Medulla oblongata (tissue), 1 donor: ENCODE data around the gene PLSCR2.
"Not testable (repeated sequence)": the region's sequence is repeated elsewhere in the genome, so short reads cannot be mapped to it uniquely, and the experiment has no call there.

Source experiments
- DNase-seq: peaks from one replicate; pipeline ENCODE4 v3.0.0-alpha.2; 2015; ENCODE audit errors: extremely low spot score

PLSCR2 gene

DNA sequence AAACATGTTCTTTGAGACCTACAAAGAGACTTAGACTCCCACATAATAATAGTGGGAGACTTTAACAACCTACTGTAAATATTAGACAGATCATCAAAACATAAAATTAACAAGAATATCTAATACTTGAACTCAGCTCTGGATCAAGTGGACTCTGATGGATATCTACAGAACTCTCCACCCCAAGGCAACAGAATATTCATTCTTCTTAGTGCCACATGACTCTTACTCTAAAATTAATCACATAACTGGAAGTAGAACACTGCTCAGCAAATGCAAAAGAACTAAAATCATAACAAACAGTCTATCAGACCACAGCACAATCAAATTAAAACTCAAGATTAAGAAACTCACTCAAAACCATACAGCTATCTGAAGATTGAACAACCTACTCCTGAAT lies 15.9 kb upstream of the PLSCR2 start:
- no peak for DNase-seq

DNA sequence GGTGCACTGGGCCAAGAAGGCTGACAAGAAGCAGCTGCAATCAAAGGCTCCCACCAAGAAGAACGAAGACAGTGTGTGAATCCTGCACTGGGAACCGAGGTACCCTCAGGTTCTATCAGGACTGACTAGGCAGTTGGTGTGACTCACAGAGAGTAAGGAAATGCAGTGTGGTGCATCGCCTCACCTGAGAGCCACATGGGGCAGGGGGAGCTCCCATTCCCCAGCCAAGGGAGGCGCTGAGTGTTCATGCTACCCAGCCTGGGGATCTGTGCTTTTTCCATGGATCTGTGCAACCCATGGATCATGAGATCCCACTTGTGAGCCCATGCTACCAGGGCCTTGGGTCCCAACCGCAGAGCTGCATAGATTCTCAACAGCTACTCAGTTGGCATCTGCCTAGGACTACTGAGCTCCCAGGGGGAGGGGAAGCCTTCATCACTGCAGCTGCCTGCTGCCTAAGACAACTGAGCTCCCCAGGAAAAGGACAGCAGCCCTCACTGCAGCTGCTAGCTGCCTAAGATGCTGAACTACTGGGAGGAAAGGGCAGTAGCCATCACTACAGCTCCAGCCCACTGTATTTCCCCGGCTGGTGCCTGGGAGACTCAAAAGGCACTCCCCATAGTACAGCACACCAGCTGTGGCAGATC lies 6.9 kb upstream of the PLSCR2 start:
- no peak for DNase-seq

DNA sequence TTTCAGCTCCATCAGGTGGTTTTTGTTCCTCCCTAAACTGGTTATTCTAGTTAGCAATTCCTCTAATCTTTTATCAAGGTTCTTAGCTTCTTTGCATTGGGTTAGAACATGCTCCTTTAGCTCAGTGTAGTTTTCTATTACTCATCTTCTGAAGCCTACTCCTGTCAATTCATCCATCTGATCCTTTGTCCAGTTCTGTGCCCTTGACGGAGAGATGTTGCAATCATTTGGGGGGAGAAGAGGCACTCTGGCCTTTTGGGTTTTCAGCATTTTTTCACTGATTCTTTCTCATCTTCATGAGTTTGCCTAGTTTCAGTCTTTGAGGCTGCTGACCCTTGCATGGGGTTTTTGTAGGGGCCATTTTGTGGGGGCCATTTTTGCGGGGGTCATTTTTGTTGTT lies 5.6 kb upstream of the PLSCR2 start:
- not testable (repeated sequence) for DNase-seq

DNA sequence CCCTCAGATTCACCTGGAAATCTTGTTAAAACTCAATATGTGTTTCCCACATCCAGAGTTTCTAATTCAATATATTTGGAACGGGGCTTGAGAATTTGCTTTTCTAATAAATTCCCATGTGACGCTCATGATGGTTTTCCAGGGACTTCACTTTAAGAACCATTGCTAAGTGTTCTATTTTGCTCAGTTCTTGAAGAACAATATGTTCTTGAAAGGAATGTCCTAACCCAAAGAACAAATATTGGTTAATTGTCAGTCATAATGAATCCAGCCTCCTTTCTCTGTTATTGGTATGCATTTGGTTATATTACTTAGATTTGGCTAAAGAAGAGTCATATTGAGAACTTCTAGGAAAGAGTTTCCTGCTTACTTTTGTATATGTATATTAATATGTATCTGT lies 4.4 kb upstream of the PLSCR2 start:
- DNase-seq: no peak

DNA sequence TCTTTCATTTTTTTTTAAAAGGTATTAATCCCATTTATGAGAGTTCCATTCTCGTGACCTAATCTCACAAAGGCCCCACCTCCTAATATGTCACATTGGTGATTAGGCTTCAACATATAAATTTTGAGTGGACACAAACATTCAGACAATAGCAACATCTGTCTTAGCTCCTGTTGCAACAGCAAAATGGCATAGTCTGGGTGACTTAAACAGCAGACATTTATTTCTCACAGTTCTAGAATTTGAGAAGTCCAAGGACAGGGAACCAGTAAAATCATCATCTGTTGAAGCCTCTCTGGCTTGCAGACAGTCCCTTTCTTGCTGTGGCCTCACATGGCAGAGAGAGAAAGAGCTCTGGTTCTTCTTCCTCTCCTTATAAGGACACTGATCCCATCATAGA lies 3.2 kb upstream of the PLSCR2 start:
- DNase-seq: no peak

DNA sequence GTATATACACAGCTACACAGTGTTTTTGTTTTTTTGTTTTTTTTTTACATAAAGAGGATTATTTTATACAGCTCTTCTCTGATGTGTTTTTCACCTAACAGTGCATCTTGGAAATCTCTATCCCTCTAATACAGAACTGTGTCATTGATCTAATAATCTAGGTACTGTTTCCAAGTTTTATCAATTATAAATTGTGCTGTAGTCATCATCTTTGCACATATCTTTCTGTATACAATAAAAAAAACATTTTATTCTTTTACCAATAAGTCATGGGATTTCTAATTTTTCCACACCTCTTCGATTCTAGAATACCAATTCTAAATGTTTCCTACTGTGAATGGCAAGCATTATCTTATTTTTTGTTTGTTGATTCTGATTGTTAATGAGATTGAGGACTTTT lies 1.7 kb upstream of the PLSCR2 start:
- no peak for DNase-seq

DNA sequence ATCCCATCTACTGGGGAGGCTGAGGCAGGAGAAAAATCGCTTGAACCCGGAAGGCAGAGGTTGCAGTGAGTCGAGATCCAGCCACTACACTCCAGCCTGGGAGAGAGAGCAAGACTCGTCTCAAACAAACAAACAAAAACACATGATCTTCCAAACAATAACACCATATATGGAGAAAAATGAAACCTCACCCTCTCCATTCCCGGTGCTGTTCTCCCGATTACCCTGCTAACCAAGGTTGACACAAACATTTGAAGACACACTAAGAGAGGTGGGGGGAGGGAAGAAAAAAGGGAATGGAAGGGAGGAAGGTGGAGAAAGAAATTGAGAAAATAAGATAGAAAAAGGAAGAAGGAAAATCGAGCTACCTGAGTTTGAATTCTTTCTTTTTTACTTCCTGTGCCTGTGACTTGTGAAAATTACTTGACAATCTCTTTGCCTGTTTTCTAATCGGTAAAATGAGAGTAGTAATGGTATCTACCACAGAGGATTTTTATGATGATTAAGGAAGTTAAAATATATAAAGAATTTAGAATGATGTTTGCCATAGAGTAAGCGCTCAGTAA lies 1.1 kb upstream of the PLSCR2 start:
- DNase-seq: no peak

DNA sequence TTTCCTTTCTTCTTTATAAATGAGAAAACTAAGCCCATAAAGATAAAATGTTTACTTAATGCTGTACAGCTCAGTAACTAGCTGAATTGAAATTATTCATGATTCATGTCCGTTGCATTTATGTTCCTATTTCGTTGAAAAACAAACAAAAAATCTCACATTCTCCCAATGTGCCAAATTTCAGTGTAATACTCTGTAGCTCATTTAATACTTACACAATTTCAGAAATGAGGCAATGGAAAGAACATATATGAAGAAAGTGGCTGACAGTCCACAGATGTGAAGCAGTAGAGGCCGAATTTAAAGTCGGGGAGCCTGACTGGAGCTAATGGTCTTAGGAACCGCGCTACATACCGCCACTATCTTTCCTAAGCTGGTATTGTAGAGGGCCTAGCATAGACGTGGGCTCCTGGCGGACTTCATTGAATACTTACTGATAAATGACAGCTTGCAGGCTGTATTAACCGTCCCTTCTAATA lies 651 bp downstream of the PLSCR2 start:
- no peak for DNase-seq

DNA sequence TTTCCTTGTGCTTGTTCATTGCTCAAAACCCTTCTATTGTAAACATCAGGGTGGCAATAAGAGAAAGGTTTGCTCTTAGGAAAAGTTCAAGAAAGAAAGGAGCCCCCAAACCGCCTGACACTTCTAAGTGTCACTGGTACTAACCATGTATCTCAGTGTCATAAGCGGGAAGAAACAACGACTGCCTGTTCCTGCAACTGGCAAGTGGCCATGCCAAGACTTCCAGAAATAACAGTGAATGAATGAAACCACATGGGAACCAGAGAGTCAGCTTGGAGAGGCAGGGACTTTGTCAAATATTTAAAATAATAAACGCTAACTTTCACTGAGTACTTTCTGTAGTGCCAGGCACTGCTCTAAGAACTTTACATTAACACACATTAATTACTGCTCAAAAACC lies 1.1 kb downstream of the PLSCR2 start:
- peak; percentile 49 for DNase-seq

DNA sequence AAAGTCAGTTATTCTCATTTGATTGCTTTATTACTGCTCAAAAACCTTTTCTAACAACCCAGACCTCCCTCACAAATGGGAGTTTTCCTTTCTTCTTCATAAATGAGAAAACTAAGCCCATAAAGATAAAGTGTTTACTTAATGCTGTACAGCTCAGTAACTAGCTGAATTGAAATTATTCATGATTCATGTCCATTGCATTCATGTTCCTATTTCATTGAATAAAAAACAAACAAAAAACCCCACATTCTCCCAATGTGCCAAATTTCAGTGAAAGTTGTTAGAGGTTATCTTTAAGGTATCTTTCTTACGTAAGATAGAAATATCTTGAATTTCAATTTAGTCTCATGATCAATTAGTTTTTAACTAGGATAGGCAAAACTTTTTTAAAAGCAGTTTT lies 2.8 kb downstream of the PLSCR2 start:
- DNase-seq: no peak

DNA sequence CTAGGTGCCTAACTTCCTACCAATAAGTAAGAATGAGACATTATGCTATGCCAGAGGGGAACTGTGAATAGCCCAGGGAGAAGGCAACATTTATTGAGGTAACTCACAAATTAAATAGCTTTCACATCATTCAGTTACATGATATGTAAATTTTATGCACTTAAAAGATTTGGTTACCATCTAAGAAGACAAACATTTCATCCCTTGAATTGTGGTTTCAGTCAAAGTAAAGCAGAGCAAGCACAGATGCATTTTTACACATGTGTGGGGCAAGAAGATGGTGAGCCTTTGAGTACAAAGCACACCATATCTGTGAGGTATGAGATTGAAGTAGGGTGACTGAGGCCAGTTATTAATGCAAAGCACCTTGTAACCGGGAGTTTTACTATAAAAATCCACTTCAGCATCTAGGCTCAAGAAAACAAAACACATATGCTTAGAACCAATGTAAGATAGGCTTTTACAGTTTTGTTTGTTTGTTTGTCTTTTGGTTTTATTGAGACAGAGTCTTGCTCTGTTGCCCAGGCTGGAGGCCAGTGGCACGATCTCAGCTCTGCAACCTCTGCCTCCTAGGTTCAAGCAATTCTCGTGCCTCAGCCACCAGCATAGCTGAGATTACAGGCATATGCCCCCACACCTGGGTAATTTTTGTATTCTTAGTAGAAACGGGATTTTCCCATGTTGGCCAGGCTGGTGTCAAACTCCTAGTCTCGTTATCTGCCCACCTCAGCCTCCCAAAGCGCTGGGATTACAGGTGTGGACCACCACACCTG lies 3.5 kb downstream of the PLSCR2 start:
- no peak for DNase-seq

DNA sequence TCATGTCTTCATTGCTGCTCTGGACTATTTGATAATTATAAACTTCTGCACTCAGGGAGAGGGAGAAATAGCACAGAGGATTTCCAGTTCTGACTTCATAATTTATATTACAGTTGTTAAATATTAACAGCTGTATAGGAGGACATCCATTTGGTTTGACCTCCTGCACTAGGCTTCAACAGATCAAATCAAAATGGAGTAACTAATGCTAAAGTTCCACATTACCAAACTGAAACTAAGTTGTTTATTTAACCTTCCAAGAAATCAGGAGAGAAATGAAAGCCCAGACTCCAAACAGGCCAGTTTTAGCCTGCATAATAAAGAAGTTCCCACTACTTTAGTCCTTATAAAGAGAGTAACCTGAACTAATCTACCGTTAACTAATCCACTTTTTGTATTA lies 4.6 kb downstream of the PLSCR2 start:
- no peak for DNase-seq

DNA sequence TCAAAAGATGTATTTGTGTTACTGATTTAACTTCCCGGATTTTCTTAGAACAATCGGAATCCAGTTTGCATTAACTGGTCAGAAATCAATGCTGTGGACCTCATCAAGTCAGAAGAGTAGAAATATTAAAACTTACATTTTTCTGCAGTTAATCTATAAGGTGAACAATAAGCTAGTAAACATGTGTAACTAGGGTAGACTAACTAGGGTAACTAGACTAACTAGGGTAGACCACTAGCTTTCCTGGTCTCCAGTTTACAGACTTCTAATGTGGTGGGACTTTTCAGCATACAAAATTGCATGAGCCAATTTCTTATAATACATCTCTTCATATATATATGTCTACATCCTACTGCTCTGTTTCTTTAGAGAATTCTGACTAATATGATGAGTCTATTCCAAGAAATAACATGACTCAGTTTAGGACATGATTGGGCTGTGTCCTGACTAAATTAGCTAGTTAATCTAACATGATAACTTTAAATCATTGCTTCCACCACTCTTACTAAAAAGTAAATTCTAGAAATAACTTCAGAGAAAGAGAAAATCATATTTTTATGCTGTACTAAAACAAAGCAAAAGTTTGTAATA lies 5.3 kb downstream of the PLSCR2 start:
- DNase-seq: no peak

DNA sequence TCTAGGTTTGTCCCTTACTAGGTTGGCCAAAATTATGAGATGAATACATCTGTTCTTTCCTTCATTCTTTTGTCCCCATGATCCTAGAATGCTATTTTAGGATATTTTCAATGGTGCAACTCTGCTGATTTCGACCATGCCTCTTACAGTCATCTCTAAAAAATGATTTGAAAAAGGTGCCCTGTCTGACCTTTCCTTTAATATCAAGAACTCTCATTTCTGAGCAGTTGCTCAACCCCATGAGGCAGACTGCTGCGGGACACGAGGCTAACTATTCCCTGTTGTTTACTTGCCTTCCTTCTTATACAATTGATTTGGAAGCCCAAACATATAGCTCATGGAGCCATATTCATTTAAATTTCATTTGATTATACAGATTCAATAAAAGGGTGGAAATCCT lies 14.6 kb downstream of the PLSCR2 start:
- no peak for DNase-seq

DNA sequence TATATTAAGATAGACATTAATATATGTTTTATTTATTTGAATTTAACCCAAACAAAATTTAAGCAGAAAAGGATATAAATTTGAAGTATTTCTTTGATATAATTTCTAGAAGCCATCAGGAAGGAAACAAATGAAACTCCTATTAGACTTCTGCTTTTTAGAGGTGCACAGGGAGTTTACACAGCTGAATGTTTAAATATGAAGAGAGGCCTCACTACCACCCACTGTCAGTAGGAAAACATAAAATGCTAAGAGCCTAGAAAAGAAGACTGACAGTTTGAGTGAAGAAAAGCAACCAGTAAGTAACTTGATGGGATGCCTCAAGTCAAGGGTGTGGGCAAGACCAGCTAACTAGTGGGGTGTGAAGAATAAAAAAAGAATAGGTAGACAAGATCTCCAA lies 19.7 kb downstream of the PLSCR2 start:
- no peak for DNase-seq

DNA sequence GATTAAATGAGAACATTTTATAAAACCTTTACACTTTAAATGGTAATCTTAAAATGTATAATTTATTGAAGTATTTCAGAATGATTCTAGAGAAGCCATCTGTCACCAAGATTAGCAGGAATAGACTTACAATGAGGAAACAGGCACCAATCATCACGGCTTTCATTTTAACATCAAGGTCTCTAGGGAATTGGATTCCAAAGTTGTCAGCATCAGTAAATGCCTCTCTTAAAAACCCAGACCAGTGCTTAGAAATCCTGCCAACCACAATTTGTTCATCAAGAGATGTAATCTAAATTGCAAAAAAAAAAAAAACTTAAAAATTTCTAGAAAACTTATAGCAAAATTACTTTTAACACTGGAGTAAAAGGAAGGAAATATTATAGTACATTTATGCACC lies 20.3 kb downstream of the PLSCR2 start:
- no peak for DNase-seq

DNA sequence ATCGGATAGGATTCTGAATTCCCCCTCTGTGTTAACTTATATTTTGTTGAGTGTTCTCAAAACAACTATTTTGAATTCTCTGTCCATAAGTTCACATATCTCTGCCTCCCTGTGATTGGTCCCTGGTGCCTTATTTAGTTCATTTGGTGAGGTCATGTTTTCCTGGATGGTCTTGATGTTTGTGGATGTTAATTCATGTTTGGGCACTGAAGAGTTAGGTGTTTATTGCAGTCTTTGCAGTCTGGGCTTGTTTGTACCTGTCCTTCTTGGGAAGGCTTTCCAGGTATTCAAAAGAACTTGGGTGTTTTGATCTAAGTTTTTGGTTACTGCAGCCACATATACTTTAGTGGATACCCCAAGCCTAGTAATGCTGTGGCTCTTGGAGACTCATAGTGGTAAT lies 23.3 kb downstream of the PLSCR2 start:
- no peak for DNase-seq

DNA sequence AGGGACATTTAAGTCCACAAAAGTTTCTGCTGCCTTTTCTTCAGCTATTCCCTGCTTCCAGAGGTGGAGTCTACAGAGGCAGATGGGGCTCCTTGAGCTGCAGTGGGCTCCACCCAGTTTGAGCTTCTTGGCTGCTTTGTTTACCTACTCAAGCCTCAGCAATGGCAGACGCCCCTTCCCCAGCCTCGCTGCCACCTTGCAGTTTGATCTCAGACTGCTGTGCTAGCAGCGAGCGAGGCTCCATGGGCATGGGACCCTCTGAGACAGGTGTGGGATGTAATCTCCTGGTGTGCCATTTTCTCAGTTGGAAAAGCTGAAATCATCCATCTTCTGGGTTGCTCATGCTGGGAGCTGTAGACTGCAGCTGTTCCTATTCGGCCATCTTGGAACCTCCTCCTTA lies 29.1 kb downstream of the PLSCR2 start:
- DNase-seq: not testable (repeated sequence)

DNA sequence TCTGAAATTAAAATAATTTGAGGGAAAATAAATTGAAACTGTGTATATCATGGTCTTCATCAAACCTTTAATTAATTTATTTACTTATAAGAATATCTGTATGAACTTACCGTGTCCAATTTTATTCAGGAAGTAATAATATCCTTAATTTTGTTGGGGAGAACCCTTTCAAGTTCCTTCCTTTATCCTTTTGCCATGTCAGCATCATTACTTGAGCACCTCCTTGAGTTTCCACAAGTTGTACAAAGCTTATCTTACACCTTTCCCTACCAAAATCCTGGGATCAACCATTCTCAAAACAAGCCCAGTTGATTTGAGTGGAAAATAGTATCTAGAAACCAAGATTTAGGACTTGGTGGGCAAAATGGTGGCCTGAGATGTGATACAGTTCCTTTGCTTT lies 37.3 kb downstream of the PLSCR2 start:
- no peak for DNase-seq

DNA sequence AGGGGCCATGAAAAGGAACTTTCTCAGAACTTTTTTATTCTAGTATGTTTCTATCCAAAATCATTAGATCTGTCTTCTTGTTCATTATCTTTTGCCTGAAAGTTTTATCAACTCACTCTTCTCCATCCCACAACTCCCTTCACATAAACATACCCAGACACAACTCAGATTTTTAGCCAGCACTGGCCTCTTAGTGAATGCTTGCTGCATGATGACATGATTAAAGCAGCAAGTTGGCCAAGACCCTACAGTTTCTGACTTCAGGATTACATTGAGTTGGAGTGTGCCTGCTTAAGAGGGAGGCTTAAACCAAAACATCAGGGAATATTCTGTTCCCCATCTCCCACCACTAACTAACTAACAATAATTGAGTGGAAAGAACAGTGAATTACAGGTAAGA lies 38.1 kb downstream of the PLSCR2 start:
- DNase-seq: no peak

DNA sequence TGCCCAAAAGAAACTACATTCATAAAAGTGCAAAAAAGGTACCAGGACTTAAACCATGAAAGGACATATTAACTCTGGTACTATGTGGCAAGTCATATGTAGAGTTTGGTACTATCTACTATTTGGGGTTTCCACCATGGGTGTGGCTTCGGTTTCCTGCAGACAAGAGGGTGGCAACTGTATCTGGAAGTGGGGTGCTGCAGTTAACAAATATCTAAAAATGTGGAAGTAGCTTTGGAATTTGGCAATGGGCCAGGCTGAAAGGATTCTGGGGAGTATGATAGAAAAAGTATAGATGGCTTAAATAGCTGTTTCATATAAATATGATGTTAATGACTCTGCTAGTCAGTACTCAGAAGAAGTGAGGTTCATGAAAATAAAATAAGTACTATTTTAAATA lies 44.0 kb downstream of the PLSCR2 start:
- DNase-seq: no peak

DNA sequence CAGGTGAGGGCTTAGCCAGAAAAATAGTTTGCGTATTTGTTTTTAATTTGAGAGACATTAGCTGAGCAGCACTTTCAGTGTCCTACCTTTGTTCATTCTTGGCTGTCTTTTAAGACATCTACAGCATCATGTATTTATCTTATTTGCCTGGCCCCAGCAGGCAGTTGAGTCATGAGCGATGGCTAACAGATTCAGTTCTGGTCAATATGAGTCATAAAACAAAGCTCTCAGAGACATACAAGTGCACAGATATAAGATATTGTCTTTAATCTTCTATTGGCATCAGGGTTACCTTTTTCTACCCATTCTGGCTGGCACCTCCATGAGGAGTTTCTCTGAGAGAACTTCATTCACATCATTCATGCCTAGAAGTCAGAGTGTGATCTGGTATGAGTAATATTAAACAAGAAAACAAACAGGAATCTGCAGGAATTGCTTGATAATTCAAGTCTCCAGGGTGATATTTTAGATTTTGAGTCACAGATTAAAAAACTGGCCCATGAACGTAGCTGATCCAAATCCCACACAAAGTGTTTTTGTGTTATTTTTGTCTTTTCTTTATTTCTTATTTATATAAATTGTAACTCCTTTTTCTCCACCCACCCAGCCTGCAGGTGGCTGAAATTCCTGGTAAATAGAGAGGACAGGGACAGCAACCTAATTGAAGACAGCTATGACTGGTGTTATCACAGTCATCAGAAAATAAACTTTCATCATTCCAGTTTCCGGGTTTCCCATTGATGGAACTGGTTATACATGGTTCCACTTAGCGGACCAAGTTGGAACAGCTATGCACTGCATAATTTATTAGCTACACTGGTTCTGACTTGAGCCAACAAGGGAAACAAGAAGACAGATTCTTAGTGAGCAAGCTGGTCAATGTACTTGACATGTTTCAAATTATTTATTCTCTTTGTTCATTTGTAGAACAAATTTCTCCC lies 47.3 kb downstream of the PLSCR2 start:
- no peak for DNase-seq
